ENCODE data around the gene SCGN.

GRCh38 chr6:25699649-25700048 lies 47.6 kb downstream of the SCGN start:
- no peak for TF ChIP-seq POLR2A (IDR thresholded peaks at IDR 0.05)
- TF ChIP-seq CTCF (IDR thresholded peaks at IDR 0.05): no peak
- no peak for TF ChIP-seq EP300 (IDR thresholded peaks at IDR 0.05; ENCODE audit: low read depth)
- no peak for TF ChIP-seq POLR2AphosphoS5 (IDR thresholded peaks at IDR 0.05)

Data from transverse colon (tissue), 4 donors.